Activated effector memory CD4-positive, alpha-beta T cell treated with Interleukin-2 at 50 U/mL for 16 hours (primary cell): ENCODE data around the gene UBR4.

Experiments
- DNase-seq: peaks from one replicate; pipeline ENCODE4 v3.0.0-alpha.2; 2020

UBR4 gene

DNA sequence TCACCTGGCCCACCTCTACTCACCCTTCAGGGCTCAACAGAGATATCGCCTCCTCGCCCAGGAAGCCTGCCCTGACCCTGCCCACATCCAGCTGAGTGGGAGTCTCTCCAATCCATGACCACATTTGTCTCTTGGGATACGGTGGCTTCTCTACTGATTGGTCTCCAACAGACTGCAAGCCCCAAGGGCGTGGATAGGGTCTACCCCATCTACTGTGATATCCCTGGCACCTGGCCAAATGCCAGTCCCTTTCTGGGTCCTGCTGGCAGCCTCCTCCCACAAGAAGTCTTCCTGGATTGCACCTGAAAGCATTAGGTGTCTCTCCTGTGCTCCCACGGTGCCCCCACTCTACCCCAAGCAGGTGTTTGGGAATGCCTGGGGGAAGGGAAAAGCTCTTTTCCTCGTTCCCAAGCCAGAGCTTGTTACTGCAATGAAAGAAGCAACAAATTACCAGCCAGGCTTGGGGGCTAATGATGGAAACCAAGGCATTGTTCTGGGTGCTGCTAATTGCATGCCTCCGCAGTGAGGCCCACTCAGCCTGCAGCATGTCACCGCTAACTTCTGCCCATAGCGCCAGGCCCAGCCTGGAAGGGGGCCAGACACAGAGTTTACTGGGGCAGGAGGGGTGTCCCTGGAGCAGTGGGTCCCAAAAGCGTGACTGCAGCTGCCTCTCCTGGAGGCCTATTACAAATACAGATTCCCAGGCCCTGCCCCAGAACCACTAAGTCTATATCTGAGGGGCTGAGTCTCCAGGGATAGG is 162.9 kb downstream of the UBR4 start:
- DNase-seq: no peak

GRCh38 chr1:19045898-19046880 is 163.9 kb downstream of the UBR4 start:
- DNase-seq: no peak

DNA sequence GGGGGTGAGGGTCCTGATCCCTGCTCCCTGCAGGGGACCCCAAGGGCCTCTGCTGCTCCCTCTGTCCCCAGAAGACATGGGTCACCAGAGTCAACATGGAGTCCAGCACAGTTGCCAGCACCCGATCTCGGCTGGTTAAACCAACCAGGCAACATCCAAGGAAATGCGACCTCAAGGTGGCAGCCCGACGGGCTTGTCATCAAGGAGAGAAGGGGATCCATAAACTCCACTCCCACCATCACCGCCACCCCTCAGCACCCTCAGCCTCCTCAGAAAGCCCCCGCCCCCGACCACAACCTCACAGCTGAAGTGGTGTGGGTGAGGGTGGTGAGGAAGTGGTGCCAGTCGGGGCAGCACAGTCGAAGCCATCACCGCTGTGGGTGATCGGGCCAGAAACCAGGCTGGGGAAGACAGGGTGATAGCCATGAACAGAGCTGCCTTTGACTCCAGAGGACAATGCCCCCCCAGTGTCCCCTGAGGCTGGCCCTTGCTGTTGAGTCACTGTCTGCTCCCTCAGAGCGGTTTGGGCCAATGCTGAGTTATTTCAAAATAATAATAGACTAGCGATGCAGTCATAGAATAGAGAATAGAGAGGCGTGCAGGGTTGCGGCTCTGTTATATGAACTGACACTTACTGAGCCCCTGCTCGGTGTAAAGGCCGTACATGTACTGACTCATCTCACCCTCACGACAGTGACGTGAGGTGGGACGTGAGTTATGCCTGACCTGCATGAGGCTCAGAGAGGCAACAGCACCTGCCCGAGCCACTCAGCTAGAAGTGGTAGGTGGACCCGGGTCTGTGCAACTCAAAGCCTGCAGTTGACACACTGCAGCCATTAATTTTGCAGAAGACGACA is 164.9 kb downstream of the UBR4 start:
- DNase-seq: no peak

DNA sequence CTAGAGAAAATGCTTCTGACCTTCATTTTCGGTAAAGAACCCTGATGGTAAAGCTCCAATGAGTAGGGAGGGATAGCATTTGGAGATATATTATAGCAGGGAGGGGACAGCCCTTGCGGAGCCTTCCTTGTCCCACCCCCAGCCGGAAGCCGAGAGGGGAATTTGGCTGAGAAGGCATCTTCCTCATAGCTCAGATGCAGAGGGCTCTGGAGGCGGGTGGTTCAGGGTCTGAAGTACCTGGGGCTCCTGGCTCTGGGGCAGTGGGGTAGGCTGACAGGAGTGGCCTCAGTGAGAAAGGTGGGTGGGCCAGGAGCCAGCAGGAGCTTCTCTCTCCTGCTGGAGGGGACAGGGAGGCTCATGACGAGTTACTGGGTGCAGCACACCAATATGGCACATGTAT is 165.6 kb downstream of the UBR4 start:
- DNase-seq: no peak

DNA sequence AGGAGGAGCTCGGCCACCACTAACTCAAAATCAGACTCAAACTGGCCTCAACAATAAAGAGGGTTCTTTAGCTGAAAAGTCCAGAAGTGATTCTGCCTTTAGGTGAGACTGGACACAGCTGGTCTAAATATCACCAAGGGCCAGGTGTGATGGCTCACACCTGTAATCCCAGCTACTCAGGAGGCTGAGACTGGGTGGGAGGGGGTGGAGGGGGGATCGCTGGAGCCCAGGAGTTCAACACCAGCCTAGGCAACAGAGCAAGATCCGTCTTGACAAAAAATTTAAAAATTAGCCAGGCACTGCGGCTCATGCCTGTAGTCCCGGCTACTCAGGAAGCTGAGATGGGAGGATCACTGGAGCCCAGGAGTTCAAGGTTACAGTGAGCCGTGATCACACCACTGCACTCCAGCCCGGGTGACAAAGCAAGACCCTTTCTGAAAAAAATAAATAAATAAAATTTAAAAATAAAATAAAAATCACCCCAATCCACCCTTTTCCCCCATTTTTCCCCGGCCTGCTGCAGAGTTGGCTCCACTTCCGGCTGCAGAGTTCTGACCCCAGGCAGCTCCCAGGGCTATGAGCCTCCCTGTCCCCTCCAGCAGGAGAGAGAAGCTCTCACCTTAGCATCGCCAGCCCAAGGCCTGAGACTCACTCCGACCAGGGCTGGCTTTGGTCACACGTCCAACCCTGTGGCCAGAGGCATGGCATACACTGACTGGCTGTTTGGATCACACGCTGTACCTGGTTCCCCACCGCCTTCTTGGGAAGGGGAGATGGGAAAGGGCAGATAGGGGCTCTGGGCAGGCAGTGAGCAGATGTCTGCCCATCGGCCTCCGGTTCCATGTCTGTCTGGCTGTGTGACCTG is 166.3 kb downstream of the UBR4 start:
- no peak for DNase-seq

DNA sequence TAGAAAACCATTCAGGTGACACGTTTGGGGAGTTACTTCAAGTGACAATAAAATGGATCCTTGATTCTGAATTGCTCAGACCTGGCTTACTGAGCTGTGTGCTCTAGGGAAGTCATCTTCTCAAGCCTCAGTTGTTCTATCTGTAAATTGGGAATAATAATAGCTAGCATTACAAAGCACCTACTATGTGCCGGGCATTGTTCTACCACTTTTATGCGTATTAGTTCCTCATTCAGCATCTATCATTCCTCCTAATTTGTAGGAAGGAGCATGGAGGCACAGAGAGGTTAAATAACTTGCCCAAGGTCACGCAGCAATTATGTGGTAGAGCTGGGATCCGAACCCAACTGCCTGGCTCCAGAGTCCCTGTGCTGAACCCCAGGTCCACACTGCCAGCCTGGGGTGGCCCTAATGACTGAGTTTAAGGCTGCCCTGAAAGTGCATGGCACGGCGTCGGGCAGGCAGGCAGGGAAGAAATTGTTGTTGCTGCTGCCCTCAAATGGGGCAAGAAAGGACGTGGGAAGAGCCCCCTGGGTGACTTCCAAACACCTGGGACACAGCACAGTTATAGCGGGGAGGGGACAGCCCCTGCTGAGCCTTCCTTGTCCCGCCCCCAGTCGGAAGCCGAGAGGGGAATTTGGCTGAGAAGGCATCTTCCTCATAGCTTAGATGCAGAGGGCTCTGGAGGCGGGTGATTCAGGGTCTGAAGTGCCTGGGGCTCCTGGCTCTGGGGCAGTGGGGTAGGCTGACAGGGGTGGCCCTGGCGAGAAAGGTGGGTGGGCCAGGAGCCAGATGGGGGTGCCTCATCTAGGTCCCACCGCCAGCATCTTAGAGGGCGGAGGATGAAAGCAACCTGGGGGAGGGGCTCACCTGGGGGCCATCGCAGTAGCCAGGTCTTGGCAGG is 167.1 kb downstream of the UBR4 start:
- no peak for DNase-seq

DNA sequence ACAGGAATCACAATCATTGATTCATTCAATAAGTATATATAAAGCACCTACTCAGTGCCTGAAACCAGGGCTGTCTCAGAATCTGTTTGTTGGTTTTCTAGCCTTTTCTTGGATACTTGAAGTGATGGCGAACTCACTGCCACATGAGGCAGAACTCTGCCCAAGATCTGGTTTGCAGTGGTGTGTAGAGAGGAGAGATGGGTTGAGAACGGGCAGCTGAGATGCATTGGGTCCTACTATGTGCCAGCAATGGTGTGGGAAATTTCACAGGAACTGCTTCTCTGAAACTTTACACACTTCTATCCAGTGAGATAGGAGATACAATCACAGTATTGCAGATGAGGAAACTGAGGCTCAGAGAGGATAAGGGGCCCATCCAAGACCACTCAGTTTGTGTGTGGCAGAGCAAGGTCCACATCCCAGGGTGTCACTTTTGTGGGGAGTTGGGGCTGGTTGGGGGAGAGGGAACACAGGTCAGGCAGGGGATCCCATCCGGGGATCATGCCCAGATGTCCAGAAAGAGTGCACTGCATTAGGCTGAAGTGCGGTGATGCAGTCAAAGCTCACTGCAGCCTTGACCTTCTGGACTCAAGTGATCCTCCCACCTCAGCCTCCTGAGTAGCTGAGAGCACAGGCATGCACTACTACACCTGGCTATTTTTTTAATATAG is 169.9 kb downstream of the UBR4 start:
- DNase-seq: no peak

DNA sequence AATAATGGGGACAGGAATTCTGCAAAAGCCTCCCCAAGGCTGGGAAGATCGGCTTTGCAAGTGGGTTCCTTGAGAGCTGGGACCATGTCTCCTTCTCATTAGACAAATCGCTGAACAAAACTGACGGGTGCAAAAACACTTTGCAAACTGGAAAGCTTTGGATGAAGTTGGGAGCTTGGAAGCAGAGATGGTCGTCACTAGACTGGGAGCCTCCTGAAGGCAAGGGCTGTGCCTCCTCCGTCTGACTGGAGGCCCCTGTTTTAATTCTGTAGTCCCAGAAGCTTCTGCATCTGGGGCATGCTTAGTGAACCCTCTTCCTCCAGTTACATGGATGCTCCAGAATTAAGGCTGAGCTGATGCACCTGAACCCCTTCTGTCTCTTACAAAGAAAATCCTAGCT is 171.3 kb downstream of the UBR4 start:
- DNase-seq: no peak

DNA sequence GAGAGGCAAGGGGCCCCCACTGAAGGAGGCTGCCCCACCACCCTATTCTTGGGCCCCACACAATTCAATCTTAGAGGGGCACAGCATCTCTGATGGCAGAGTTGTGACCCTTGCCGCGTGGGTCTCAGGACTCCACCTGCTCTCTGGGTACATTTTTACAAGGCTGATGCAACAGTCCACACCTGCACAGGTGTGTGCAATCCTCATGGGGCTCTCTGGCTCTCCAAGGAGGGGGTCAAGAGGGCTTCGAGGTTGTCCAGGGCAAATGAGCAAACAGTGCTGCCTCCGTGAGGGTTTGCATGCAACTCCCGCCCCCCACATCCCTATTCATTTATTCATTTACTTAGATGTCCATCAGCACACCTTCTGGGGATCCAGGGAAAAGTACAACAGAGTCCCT is 172.0 kb downstream of the UBR4 start:
- DNase-seq: no peak

DNA sequence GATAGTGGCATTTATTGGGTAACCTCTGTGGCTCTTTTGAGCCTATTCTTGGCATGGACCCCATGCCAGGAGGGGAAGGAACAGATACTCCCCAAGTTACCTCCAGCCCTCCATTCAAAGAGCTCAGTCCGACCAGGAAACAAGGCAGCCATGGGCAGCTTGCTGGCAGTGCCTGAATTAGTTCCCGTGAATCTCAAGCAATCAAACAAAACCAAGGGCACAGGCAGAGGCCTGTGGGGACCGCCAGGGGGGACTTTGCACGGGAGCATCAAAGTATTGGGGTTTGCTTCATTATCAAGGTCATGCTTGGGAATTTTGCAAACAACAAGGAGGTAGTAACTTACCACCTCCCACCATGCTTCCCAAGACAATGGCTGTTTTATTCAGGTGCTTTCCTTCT is 172.4 kb downstream of the UBR4 start:
- no peak for DNase-seq

DNA sequence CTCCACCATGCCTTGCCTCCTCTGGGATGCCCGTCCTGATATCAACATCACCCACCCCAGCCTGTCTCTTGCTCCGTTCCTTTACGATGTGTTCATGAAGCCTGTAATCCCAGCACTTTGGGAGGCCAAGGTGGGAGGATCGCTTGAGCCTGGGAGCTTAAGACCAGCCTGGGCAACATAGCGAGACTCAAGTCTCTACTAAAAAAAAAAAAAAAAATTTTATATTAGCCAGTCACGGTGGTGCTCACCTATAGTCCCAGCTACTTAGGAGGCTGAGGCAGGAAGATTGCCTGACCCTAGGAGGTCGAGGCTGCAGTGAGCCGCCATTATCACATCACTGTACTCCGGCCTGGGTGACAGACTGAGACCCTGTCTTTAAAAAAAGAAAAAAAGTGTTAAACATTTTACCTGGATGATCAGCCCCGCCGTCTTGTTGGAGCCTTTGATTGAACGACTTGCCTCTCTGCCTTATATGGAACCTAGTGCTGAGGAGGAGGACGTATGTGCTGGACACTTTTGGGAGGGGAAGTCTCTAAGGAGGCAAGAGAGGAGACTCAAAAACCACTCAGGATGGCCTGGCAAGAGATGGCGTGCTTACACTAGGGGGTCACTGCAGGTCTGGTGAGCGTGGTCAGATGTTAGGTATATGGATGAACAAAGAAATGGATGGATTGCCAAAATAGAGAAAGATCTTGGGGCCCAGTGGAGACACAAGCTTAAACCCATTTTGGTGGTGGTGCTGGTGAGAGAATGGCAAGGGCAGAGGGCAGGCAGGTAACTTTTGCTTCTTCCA is 173.1 kb downstream of the UBR4 start:
- DNase-seq: no peak

DNA sequence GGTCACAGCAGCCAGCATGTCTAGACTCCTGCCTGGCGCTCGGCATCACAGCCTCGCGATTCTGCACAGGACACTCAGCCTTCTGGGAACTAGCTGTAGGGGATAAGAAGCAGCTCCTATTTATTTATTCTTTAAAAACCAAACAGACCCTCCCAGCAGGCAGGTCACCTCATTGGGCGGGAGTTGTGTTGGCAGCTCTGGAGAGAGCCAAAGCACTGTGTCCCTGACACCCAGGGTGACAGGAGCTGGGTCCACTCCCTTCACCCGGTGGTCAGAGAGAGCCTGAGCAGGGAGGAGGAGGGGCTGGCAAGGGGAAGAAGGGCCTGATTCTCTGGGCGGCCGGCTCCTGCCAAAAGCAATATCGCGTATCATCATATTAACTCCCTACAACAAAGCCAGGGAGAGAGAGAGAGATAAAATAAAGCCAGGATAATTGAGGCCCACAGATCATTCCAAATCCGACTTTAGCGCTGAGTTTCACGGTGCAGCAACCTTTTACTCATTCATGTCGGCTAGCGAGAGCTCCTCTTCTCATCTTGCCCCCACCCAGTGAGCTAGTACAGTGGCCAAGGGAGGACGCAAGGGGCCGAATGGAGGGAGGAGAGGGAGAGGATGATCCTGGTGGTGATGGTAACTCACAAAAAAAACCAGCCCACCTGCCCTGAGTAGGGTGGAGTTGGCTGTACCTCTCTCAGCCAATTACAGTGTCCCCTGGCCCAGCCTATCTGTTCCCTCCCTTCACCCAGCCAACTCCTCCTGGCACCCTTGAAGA is 173.8 kb downstream of the UBR4 start:
- no peak for DNase-seq

- DNase-seq: no peak
Measured at GRCh38 chr1:19035377-19036040, 174.6 kb downstream of the UBR4 start.

- no peak for DNase-seq
Measured at GRCh38 chr1:19034721-19035120, 175.3 kb downstream of the UBR4 start.

DNA sequence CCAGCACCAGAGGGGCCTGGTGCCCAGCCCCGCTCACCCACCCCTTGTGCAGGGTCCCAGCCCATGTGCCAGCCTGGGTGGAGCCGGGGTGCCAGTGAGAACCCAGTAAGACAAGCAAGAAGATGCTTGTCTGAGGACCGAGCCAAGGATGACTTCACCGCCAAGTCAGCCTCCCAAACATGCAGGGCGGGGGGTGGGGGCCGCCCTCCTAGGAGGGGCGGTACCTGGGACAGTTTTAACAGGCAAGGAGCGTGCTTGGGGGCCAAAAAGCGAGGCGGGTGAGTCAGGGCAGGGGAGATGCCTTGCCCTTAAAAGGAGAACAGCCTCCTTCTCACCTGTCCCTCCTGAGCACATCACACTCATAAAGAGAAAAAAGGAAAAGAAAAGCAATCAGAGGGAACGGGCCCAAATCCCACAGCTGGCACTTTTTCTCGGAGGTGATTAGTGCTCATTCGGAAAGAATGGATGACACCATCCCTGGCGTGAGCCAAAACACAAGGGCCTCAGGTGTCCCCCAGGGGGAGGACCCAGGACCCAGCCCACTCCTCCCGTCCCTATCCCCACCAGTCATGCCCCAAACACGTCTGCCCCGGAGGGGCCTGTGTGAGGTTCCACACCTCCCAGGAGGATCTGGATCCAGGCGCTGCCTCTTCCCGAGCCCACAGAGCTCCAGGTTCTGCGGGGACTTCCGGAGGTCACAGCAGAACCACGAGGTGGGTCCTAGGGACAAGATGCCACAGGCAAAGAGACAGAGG is 176.0 kb downstream of the UBR4 start:
- no peak for DNase-seq

GRCh38 chr1:19033515-19033839 is 176.6 kb downstream of the UBR4 start:
- no peak for DNase-seq

- no peak for DNase-seq
Measured at GRCh38 chr1:19032701-19033514, 177.2 kb downstream of the UBR4 start.
